RPMI8226 (cell line): ENCODE measurements around the gene CACNA1A.

Experiments
- DNase-seq: peaks from one replicate; pipeline ENCODE4 v3.0.0-alpha.2; 2015

CACNA1A gene

DNA sequence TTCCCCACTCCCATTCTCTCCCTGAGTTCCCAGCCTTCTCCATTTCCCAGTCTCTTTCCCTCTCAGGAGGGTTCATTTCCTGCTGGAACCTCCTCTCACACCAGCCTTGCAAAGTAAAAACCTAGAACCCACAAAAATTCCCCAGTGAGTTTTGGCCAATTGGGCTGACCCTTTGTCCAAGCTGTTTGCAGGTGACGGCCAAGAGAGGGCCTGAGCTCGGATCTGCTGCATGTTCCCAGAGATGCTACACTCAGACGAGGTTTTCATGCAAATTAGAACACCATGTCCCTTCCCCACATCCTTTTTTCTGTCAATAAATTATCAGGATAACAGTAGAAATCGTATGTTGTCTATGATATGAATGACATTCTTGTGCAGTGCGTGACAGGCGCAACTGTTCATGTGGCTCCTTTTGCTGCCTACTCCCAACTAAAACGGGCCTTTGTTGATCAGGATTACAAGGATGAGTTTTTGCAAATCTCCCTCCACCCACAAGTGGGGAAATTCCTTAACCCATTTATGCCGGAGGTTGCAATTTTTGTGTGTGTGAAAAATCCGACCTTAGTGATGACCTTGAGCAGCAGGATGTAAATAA, 149.5 kb downstream of the CACNA1A start:
- DNase-seq = no peak

DNA sequence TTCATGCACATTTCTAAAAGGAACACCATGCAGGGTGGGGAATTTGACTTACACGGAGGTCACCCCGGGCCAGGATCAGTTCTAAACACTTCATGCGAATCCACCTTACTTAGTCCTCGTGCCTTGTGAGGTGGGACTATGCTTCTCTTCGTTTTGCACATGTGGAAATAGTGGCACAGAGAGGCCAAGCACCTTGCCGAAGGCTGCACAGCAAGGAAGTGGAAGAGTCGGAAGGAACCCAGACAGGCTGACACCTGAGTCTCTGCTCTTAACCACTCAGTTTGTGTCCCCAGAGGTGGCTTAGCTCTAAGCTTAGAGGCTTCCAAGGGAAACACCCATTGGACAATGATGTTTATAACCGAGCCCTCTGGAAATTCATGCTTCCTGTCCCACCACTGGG, 150.1 kb downstream of the CACNA1A start:
- no peak for DNase-seq

DNA sequence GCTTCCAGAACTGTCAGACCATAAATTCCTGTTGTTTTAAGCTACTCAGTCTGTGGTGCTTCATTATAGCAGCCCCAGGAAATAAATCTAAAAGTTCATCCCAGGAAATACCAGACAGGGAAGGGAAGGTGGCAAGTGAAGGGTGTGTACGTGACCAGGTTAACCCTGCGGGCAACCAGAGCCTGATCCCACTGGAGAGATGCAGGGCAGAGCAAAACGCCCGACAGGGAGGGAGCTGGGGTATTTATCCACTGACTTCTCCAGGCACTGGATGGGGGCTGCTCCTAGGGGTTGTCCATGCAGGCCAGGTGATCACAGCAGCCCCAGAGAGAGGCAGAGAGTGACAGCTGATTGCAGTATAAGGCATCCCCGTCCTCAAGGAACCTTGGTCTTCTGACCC, 150.9 kb downstream of the CACNA1A start:
- no peak for DNase-seq

DNA sequence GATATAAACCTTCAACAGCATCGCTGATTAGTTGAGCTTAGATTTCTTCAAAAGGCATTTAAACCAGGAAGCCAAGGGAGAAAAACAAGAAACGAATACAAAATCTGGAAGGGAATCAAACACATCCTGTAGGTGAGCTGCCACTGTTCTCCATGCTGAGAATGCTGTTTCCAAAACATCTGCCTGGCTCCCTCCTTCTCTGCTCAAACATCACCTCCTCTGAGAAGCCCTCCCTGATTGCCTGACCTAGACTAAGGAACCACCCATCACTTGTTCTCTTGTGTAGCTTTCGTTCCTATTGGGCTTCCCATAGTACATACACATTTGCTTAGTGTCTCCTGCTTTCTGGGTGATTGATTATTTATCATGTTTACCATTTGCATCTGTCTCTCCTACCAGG, 152.7 kb downstream of the CACNA1A start:
- DNase-seq = no peak

DNA sequence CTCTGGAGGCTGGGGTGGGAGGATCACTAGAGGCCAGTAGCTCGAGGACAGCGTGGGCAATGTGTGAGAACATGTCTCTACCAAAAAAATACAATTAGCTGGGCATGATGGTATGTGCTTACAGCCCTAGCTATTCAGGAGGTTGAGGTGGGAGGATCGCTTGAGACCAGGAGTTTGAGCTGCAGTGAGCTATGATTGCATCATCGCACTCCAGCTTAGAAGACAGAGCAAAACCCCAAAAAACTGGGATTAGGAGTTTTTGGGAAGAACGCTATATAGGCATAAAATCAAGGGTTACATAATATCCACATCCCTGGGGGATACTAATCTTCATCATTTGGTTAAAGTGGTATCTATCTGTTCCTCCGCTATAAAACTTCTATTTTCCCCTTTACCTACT, 155.5 kb downstream of the CACNA1A start:
- no peak for DNase-seq

DNA sequence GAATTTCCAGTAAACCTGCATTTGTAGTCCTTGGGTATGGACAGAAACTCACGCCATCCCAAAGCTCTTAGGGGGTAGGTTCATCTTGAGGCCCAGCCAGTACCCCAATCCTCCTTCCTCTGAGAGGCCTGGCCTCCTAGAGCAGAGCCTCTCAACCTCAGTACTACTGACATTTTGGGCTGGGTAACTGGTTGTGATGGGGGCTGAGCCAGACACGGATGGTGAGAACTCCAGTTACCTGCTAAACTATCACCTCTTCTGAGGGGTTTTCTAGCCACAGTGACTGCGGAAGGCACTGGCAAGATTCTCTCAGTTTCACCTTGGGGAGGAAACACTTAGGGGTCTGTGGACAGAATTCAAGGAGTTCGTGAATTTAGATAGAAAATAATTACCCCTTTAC, 156.2 kb downstream of the CACNA1A start:
- DNase-seq = no peak

DNA sequence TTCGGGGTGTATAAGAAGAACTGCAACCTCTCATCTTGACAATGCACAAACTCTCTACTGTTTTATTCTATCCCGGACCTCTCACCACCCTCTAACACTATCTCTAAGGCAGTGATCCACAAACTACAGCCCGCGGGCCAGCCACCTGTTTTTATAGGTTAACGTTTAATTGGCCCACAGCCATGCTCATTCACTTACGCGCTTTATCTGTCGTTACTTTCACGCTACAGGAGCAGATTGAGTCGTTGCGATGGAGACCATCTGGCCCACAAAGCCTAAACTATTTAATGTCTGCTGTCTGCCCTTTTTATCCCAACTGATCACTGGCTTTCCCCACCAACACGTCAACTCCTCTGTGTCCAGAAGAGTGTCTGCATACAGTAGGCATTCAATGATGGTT, 158.9 kb downstream of the CACNA1A start:
- DNase-seq = no peak

DNA sequence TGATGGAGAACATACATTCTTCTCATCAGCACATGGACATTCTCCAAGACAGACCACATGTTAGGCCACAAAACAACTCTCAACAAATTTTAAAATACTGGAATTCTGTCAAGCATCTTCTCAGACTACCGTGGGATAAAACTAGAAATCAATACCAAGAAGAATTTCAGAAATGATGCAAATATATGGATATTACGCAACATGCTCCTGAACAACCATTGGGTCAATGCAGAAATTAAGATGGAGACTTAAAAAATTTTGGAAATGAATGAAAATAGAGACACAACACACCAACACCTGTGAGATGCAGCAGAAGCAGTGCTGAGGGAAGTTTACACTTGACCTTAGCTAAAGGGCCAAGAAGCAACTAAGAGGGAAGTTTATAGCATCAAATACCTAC, 162.8 kb downstream of the CACNA1A start:
- no peak for DNase-seq

DNA sequence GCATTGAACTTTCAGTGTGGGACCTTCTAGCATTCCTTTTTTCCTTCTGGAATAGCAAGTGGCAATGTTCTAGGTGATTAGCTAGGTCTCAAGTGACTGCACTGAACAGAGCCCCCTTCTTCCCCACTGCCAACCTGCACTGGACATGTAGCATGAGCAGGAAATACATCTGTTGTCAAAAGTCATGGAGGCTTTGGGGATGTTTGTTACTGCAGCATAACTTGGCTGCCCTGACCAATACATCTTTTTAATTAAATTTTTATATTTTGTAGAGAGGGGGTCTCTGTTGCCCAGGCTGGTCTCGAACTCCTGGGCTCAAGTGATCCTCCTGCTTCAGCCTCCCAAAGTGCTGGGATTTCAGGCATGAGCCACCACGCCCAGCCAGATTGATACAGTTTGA, 163.6 kb downstream of the CACNA1A start:
- DNase-seq = no peak

DNA sequence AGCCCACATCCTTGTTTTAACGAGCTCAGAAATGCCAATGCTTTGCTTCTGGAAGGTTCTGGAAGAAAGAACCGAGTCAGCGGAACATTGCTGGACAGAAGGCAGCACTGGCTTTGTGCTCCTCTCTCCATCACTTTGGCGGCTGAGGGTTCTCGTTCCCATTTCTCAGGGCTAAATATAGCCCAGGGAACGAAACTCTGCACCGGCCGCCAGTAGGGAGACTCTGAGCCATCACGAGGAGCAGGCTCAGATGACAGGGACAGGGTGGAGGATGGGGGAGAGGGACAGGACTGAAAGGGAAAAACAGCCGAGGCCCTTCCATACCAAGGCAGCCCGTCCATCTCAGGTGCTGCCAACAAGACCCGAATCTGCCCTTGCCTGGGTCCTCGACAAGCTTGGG, 166.4 kb downstream of the CACNA1A start:
- DNase-seq = no peak

DNA sequence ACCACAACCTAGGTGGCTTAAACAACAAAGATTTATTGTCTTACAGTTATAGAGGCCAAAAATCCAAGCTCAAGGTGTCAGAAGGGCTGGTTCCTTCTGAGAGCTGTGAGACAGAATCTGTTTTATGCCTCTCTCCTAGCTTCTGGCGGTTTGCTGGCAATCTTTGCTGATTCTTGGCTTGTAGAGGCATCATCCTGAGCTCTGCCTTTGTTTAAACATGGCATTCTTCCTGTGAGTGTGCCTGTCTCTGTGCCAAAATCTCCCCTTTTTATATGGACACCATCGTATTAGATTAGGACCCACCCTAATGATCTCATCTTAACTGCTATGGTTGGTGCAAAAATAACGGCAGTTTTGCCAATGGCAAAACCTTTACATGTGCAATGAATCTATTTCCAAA, 169.1 kb downstream of the CACNA1A start:
- no peak for DNase-seq

DNA sequence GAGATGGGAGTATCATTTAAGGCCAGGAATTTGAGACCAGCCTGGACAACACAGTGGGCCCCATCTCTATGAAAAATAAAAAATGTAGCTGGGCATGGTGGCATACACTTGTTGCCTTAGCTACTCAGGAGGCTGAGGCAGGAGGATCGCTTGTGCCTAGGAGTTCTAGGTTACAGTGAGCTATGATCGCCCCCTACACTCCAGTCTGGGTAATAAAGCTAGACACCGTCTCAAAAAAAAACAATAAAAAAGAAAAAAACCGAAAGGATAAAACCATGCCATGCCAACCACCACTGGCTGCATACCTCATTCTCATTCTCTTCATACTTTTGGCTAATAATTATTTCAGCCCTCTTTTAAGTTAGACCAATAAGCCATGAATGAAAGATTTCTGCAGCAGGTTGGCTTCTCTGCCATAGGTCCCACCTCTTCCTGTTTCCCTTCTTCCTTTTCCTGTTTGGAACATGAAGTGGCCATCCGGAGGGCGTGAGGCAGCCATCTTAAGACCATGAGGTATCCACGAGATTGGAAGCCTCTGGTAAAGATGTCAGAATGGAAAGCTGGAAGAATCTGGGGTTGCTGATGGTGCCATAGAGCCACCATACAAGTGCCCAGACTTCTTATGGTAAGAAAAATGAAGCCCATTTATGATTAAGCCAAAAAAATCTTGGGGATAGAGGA, 171.3 kb downstream of the CACNA1A start:
- no peak for DNase-seq

DNA sequence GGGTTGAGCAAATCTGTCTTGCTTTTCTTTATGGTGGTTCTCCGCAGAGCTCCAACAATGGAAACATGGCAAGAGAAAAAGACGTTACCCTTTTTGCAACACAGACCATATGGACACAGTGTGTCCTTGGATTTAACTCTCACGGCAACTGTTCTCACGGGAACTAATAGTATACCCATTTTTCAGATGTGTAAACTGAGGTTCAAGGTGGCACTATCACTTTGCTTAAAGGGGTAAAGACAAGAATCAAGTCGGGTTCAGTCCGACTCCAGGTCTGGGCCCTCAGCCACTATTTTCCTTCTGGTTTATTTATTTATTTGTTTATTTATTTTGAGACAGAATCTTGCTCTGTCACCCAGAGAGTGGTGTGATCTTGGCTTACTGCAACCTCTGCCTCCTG, 176.0 kb downstream of the CACNA1A start:
- no peak for DNase-seq

DNA sequence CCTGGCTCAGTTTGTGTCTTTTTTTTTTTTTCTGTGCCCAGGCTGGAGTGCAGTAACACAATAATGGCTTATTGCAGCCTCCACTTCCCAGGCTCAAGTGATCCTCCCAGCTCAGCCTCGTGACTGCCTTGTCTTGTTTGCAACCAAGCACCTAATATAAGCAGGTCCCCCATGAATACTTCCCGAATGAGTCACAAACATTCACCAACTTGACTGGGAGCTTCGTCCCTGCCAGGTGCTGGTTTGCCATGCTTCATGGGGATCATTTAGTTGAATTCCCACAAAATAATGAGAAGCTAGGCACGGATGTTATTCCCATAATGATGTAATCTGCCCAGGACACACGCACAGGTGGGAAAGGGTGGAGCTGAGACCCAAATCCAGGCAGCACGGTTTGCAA, 176.5 kb downstream of the CACNA1A start:
- no peak for DNase-seq

DNA sequence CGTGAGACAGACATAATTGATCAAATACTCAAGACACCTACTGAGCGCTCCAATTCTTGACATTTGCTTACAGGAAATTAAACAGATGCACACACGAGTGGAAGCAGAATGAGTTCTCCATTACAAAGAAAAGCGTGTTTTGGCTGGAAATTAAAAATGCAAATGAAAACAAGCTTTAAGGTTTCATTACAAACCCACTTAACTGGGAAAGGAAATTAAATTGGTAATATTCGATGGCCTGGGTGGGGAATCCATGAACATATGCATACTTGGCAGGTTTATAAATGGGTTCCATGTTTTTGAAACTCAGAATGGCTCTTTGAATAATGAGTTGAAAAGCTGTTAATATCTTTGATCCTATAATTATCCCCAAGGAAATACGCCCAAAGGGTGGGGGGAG, 178.0 kb downstream of the CACNA1A start:
- no peak for DNase-seq

DNA sequence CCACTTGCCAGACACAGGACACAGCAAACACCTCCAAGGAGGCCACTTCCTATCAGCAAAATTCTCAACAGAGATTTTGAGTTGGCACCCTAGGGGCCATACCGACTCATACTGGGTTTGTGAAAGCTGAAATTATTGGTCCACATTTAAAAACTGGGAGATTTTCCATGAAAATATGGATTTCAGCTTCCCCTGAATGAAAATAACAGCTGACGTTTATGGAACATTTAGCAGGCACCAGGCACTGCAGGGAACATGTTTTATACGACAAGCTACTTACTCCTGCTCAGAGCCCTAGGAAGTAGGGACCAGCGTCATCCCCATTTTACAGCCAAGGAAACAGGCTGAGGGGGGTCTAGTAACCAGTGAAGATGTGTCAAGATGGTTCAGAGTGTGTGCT, 186.8 kb downstream of the CACNA1A start:
- no peak for DNase-seq

DNA sequence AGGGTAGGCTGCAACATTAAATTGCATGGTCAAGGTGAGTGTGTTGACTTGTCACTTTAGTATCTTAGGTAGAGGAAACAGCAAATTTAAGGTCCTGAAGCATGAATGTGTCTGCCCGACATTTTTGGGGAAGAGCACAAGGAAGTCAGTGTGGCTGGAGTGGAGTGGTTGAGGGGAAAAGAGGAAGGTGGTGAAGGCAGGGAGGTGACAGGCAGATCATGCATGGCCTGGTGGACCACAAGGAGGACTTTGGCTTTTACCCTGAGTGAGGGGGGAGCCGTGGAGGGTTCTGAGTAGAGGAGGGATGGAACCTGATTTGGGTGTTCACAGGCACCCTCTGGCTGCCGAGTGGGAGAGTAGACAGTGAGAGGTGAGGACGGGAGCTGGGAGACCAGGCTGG, 188.1 kb downstream of the CACNA1A start:
- no peak for DNase-seq

DNA sequence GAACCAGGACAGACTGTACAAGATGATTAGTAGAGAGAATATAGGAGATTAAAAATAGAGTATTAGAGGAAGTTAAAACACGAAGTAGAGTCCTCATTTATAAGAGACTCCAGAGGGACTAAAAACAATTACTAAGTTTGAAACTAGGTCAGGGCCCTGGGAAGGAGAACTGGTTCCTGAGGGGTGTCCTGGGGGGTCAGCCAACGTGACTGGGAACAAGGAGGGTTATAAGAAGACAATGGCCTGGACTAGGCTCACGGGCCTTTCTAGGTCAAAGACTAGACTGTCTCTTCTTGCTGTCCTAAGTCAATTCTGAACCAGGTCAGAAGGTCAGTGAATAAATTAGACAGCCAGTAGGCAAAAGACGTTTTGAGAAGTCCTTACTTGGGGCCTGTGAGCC, 190.8 kb downstream of the CACNA1A start:
- DNase-seq = no peak

DNA sequence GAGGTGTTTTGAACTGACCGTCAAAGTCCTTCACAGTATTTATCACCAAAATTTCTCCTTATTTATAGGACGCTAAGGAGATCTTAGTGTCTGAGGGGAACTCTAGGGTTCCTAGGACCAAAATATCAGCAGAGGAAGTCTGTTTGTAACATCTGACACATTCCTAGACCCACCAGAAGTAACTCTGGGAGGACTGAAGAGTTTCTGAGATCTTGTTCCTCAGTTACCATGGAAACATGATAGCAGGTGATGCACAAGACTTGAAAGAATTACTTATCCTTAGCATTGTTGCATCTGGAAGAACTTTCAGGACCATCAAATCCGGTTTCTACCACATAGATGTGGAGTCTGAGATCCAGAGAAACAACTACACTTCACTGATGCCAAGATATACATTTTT, 191.5 kb downstream of the CACNA1A start:
- DNase-seq = no peak

DNA sequence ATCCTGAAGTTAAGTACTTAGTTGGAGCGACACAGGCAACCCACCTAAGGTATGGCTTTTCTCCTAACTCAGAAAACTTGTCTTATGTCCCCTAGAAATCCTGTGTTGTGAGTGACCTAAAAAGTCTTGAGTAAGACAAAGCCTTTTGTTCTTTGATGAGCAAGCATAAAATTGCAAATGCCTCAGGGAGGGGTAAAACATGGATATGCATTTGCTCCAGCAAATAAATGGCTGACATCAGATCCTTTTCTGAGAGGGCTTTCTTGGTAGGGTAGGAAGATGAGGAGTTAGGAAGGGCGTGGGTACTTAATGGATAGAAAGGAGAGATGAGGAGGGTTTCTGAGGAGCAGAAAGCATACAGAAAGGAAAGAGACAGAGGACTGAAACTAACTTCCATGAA, 192.4 kb downstream of the CACNA1A start:
- DNase-seq = no peak

DNA sequence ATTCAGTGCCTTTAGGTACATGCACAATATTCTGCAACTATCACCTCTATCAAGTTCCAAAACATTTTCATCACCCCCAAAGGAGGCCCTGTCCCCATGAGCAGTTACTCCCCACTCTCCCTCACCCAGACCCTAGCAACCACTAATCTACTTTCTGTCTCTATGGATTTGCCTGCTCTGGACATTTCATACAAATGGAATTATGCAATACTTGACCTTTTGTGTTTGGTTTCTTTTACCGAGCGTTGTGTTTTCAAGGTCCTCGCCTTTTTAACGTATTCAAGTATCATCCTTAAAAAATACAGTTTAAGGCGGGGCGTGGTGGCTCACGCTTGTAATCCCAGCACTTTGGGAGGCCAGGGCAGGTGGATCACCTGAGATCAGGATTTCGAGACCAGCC, 196.4 kb downstream of the CACNA1A start:
- no peak for DNase-seq

DNA sequence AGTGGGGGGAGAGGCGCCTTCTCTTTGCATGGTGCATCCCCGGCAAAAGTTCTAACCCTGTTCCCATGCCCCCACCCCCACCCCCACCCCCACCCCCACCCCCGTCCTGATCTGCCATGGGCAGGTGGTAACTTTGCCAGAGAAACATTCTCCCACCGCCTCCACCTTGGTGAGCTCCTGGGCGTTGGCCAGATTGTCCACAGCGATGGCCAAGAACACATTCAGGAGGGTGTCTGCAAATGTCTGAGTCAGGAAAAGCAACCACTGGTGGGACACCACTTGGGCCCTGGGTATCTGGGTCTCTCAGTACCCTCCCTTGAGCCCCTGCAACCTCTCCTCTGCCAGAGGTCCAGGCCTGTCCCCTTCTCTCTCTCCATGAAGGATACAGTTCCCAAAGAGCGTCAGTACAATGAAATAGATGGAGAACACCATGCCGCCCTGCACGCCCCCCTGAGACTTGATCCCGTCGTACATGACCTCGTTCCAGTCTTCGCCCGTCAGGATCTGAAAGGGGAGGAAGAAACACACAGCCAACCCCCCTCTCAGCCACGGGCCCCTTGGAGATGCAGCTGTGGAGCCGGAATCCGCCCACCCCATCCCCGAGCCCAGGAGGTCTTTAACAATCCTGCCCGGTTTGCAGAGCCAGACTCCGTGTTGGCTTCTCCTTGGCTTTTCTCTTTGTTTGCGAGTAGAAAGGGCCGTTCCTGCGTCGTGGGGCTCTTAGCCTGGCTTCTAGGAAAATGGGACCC, 202.7 kb downstream of the CACNA1A start:
- no peak for DNase-seq

DNA sequence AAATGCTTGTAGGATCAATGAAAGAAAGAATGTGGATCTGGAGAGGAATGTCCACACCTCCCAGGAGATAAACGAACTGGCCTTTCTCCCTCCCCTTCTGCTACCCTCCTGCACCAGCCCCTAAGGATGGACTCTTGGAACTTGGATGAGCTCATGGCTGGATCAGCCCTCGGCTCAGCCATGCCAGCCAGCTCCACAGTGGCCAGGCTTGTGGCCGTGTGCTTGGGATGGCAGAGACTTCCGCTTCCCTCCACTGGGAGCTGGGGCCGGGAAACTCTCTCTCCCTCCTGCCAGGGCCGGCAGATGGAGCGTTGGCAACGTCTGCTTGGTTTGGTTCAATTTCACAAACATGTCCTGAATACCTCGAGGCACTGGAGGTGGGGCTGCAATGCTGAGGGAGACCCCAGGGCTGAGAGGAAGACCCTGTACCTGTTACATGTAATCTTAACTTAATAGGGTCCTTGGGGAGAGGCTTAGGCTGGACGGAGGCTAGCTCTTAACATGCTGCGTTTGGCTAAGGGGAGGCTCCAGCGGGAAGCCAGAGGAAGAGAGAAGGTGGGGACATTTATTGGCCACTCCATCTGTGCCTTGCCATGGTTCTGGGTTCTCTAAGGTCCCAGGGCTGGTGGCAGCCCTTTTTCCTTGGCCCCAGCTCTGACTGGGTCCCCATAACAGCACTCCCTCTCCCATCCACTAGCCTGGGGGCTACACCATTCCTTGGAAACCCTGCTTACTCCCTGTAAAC, 203.6 kb downstream of the CACNA1A start:
- DNase-seq = no peak
